MG63 (cell line): ENCODE data around the gene ZNF502. TPM values are rescaled to one million over a fixed set of nuclear protein-coding genes. Genes with fewer than 3 reads are reported as not detected.
"Not testable (repeated sequence)": the region's sequence is repeated elsewhere in the genome, so short reads cannot be mapped to it uniquely, and the experiment has no call there.

Experiments used
- DNase-seq: peaks from one replicate; pipeline ENCODE4 v3.0.0-alpha.2; 2020
- H3K27me3 ChIP-seq: fragments of 250-450 bp; sonication (Bioruptor Pico); 2 replicates; pipeline ENCODE4 v1.5.1; 2020; ENCODE audit warnings: mild to moderate bottlenecking, moderate library complexity
- H3K36me3 ChIP-seq: fragments of 250-450 bp; sonication (Bioruptor Pico); 2 replicates; pipeline ENCODE4 v1.5.1; 2020; ENCODE audit warnings: mild to moderate bottlenecking, moderate library complexity
- H3K4me3 ChIP-seq: fragments of 250-450 bp; sonication (Bioruptor Pico); 2 replicates; pipeline ENCODE4 v1.5.1; 2020; ENCODE audit warnings: mild to moderate bottlenecking, moderate library complexity
- H3K9me3 ChIP-seq: fragments of 250-450 bp; sonication (Bioruptor Pico); 2 replicates; pipeline ENCODE4 v1.5.1; 2020; ENCODE audit warnings: mild to moderate bottlenecking, moderate library complexity
- total RNA-seq: library from RNA; depleted of rRNA; stranded (reverse); fragments of >200 nt; shearing (Covaris generic); gene quantifications from 2 replicates; pipeline ENCODE4 v1.2.3, GENCODE V29; 2014; ENCODE audit warnings: low replicate concordance; rRNA removed

The ZNF502 gene
- 0.89 and 2.9 TPM in 2 replicates for total RNA-seq

- Histone ChIP-seq H3K9me3 (no peaks in the 10 kb centered on the region; the same call in 1 of the 2 replicates), H3K36me3 (no peaks in the 10 kb centered on the region), H3K4me3 (peak within 1 kb of the TSS; percentile 47), H3K27me3 (no peaks in the 10 kb centered on the region)
- peak; percentile 61 for DNase-seq
These were observed at the start of gene ZNF502 for GRCh38 chr3:44712455-44713075. ZNF502 (plus strand) TSS chr3:44712660; CDS start chr3:44720262, 7,602 bp downstream.

GRCh38 chr3:44665173-44665572 is 47.3 kb upstream of the ZNF502 start:
- no peak overlapping the region for H3K4me3 ChIP-seq
- no peak for DNase-seq
- 0 out of 2 replicates have a peak, but pooled peaks cover 3% of the 10 kb centered on the region for H3K9me3 ChIP-seq
- H3K27me3 ChIP-seq, result no peaks in the 10 kb centered on the region
- H3K36me3 ChIP-seq, result peaks cover 7% of the 10 kb centered on the region

GRCh38 chr3:44666346-44666745 is 46.1 kb upstream of the ZNF502 start:
- 0 out of 2 replicates have a peak, but pooled peaks cover 3% of the 10 kb centered on the region for H3K9me3 ChIP-seq

GRCh38 chr3:44669760-44670159 is 42.7 kb upstream of the ZNF502 start:
- no peaks in the 10 kb centered on the region for H3K27me3 ChIP-seq
- H3K4me3 ChIP-seq, result no peak overlapping the region
- no peak for DNase-seq
- H3K36me3 ChIP-seq, result no peaks in the 10 kb centered on the region
- 0 out of 2 replicates have a peak, but pooled peaks cover 3% of the 10 kb centered on the region for H3K9me3 ChIP-seq

More at GRCh38 chr3:44666346-44666745, 46.1 kb upstream of the ZNF502 start:
- no peaks in the 10 kb centered on the region for H3K27me3 ChIP-seq
- DNase-seq, result no peak
- no peak overlapping the region for H3K4me3 ChIP-seq
- H3K36me3 ChIP-seq, result peaks cover under 1% of the 10 kb centered on the region; the same call in 1 of the 2 replicates

GRCh38 chr3:44673466-44673865 is 39.0 kb upstream of the ZNF502 start:
- H3K36me3 ChIP-seq, H3K9me3 ChIP-seq, H3K4me3 ChIP-seq, DNase-seq, H3K27me3 ChIP-seq: not testable (repeated sequence)

GRCh38 chr3:44674211-44674610 is 38.2 kb upstream of the ZNF502 start:
- no peak overlapping the region for H3K4me3 ChIP-seq
- no peaks in the 10 kb centered on the region for H3K27me3 ChIP-seq
- H3K36me3 ChIP-seq, result no peaks in the 10 kb centered on the region
- no peak for DNase-seq
- H3K9me3 ChIP-seq, result no peaks in the 10 kb centered on the region

- DNase-seq, result no peak
These were observed 33.9 kb upstream of the ZNF502 start for GRCh38 chr3:44678480-44679116.

GRCh38 chr3:44680921-44681455 is 31.5 kb upstream of the ZNF502 start:
- DNase-seq, result no peak

More at GRCh38 chr3:44678480-44679116, 33.9 kb upstream of the ZNF502 start:
- Histone ChIP-seq H3K4me3 (no peak overlapping the region), H3K27me3 (no peaks in the 10 kb centered on the region), H3K9me3 (no peaks in the 10 kb centered on the region), H3K36me3 (no peaks in the 10 kb centered on the region)

GRCh38 chr3:44682182-44682896 is 30.1 kb upstream of the ZNF502 start:
- Histone ChIP-seq H3K27me3 (no peaks in the 10 kb centered on the region), H3K36me3 (no peaks in the 10 kb centered on the region), H3K4me3 (no peak overlapping the region), H3K9me3 (no peaks in the 10 kb centered on the region)
- no peak for DNase-seq

More at GRCh38 chr3:44680921-44681455, 31.5 kb upstream of the ZNF502 start:
- no peaks in the 10 kb centered on the region for H3K27me3 ChIP-seq
- no peaks in the 10 kb centered on the region for H3K9me3 ChIP-seq
- no peak overlapping the region for H3K4me3 ChIP-seq
- H3K36me3 ChIP-seq, result no peaks in the 10 kb centered on the region

GRCh38 chr3:44685128-44685800 is 27.2 kb upstream of the ZNF502 start:
- Histone ChIP-seq H3K9me3 (no peaks in the 10 kb centered on the region), H3K36me3 (no peaks in the 10 kb centered on the region), H3K27me3 (no peaks in the 10 kb centered on the region), H3K4me3 (peak overlapping the region; percentile 15; the same call in 1 of the 2 replicates)
- DNase-seq, result peak; percentile 26

- Histone ChIP-seq H3K9me3 (no peaks in the 10 kb centered on the region), H3K4me3 (no peak overlapping the region), H3K27me3 (no peaks in the 10 kb centered on the region), H3K36me3 (no peaks in the 10 kb centered on the region)
- DNase-seq, result no peak
These were observed 24.6 kb upstream of the ZNF502 start for GRCh38 chr3:44687898-44688297.

- no peak for DNase-seq
- Histone ChIP-seq H3K27me3 (no peaks in the 10 kb centered on the region), H3K4me3 (no peak overlapping the region), H3K36me3 (no peaks in the 10 kb centered on the region), H3K9me3 (peaks cover 5% of the 10 kb centered on the region)
These were observed 9.0 kb downstream of the ZNF502 start for GRCh38 chr3:44721231-44722102.

- H3K9me3 ChIP-seq, result peaks cover 5% of the 10 kb centered on the region
- H3K4me3 ChIP-seq, result no peak overlapping the region
- H3K27me3 ChIP-seq, result no peaks in the 10 kb centered on the region
- no peaks in the 10 kb centered on the region for H3K36me3 ChIP-seq
- no peak for DNase-seq
These were observed 9.6 kb downstream of the ZNF502 start for GRCh38 chr3:44722103-44722401.

GRCh38 chr3:44729384-44729910 is 17.0 kb downstream of the ZNF502 start, which contains the start of gene ZNF501:
ZNF501 (plus strand) TSS chr3:44729635; CDS start chr3:44734422, 4,787 bp downstream.
- peaks cover 7% of the 10 kb centered on the region; the same call in 1 of the 2 replicates for H3K9me3 ChIP-seq
- DNase-seq, result peak; percentile 85
- no peaks in the 10 kb centered on the region for H3K36me3 ChIP-seq
- H3K4me3 ChIP-seq, result peak within 1 kb of the TSS; percentile 49
- H3K27me3 ChIP-seq, result no peaks in the 10 kb centered on the region

GRCh38 chr3:44734646-44735168 is 22.2 kb downstream of the ZNF502 start:
- H3K27me3 ChIP-seq, result no peaks in the 10 kb centered on the region
- peaks cover 6% of the 10 kb centered on the region; the same call in 1 of the 2 replicates for H3K9me3 ChIP-seq
- DNase-seq, result no peak
- H3K36me3 ChIP-seq, result no peaks in the 10 kb centered on the region
- no peak overlapping the region for H3K4me3 ChIP-seq
